ENCODE data around the gene SP5.
"Not testable (repeated sequence)": the region's sequence is repeated elsewhere in the genome, so short reads cannot be mapped to it uniquely, and the experiment has no call there.

SP5 gene

DNA sequence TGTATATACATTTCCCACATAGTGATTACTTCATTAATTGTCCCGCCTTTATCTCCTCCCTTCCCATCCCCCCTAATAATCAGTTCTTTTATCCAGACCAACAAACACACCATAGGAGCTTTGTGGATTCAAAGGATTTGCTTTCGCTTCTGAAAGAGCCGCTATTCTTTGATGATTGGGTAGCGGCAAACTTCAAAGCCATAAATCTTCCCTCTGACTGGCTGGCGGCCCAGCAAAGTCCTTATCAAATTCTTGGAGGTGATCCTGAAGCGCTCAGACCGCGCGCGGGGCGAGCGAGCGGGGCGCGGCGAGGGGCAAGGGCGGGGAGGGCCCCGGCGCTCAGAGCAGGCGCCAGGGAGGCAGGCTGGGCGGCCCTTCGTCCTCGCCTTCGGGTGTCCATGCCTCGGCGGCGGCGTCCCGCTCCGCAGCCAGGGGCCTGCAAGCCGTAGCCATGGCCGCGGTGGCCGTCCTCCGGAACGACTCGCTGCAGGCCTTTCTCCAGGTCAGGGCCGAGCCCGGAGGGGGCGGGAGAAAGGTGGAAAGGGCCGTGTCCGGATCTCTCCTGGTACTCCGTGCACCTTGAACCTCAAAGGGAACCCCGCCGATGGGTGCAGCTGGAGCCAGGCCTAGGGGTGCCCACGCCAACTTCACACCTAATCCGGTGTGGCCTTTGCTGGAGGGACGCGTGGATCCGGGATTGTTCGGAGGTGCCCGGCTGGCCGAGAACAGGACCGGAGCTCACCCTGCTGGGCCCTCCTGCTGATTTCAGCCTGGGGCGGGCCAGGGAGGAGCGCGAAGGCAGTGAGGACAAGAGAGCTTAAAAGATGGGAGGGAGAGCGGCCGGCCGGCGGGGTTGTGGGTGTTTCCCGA, at the start of gene SP5:
Gene SP5 (plus strand): TSS at position 276 of the 870 bp plus-strand sequence. CDS start 176 bp downstream, at position 452.
- peak; percentile 29 for DNase-seq

GRCh38 chr2:170665743-170666142, 49.4 kb upstream of the SP5 start:
- DNase-seq, result no peak

DNA sequence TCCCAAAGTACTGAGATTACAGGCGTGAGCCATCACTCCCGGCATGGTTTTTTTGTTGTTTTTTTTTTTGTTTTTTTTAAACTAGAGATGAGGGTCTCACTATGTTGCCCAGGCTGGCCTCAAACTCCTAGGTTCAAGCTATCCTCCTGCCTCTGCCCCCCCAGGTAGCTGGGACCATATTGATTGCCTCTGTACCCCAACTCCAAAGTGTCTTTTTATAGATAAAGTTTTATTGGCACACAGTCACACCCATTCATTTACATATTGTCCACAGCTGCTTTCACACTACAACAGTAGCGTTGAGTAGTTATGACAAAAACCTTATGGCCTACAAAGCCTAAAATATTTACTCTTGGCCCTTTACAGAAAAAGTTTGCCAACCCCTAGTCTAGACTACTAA, 45.2 kb upstream of the SP5 start:
- no peak for DNase-seq

DNA sequence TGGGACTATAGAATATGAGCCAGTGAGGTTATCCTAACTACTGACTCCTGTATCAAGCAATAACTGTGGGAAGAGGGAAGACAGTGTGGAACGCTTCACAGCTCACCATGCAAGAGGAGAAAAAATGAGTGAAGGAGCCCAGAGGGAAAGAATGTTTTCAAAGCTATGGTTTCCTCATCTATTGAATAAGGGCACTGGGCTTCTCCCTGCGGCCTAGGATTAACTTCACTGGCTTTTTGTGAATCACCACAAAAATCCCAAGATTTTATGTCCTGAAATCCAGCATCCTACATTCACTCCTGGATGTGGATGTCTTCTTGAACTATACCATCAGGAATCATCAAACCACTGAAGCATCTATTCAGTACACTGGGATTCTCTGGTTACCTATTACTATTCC, 44.5 kb upstream of the SP5 start:
- no peak for DNase-seq

GRCh38 chr2:170671079-170671478, 44.1 kb upstream of the SP5 start:
- DNase-seq, result no peak

- not testable (repeated sequence) for DNase-seq
These were observed 40.9 kb upstream of the SP5 start for GRCh38 chr2:170674282-170674681.

DNA sequence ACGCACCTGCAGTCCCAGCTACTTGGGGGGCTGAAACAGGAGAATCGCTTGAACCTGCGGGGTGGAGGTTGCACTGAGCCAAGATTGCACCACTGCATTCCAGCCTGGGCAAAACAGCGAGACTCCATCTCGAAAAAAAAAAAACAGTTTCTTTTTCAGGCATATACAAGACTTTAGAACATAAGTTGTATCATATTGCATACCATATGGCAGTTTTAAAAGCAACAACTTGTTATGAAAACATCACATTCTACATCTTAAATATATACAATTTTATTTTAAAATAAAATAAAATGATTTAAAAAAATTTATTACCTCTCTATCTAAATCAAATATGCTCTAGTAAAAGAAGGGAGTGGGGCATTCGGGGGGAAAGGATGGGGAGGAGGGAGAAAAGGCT, 39.4 kb upstream of the SP5 start:
- no peak for DNase-seq

- DNase-seq, result peak; percentile 40
These were observed 35.5 kb upstream of the SP5 start for GRCh38 chr2:170679607-170680079.

GRCh38 chr2:170680172-170680941, 34.8 kb upstream of the SP5 start:
- DNase-seq, result no peak

- no peak for DNase-seq
These were observed 33.8 kb upstream of the SP5 start for GRCh38 chr2:170681311-170681710.

DNA sequence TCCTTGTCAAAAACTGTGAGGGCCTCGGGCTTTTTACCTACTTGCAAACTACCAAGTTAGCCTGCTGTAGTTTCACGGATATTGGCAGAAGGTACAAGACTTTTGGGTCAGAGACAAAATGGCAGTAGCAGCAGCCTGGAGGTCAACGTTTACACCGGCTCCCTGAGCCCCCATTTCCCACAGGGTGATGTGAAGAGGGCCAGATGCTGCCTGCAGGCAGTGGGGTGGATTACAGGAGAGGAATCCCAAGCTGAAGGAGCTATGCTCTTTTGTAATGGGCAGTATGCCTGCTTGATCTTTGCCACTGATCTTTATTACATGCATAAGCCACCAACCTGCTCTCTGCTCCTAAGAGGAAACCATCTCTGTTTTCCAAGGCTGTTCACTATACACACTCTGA, 29.5 kb upstream of the SP5 start:
- no peak for DNase-seq

DNA sequence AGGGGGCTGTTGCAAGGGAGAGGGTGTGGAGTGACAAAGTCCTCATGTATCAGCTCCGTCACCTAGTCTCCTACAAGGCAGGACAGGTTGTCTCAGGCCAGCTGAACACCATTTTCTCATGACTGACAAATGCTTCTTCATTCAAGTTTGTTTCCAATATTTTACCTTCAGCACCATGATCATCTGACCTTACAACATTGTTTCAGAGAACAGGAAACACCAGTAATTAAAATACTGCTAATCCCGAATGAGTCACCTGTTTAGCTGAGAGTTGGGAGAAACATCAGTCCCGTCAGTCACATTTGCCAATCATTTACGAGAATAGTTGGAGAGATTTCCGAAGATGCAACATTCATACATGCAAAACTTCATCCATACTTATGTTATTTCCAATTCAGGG, 25.7 kb upstream of the SP5 start:
- DNase-seq, result no peak

GRCh38 chr2:170690640-170691039, 24.5 kb upstream of the SP5 start:
- no peak for DNase-seq

DNA sequence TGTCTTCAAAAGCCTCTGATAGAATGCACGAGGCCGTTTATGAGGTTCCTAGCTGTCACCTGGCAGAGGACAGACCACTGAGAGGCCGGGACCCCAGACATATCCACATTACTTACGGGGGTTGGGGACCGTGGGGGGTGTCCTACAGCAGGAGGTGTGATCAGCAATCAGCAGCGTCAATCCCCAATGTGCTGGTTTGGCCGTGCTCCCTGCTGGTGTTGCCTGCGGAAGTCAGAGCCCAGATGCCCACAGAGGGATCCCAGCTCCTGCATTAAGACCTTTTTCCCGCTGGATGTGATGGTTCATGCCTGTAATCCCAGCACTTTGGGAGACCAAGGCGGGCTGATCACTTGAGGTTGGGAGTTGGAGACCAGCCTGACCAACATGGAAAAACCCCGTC, 20.8 kb upstream of the SP5 start:
- no peak for DNase-seq

DNA sequence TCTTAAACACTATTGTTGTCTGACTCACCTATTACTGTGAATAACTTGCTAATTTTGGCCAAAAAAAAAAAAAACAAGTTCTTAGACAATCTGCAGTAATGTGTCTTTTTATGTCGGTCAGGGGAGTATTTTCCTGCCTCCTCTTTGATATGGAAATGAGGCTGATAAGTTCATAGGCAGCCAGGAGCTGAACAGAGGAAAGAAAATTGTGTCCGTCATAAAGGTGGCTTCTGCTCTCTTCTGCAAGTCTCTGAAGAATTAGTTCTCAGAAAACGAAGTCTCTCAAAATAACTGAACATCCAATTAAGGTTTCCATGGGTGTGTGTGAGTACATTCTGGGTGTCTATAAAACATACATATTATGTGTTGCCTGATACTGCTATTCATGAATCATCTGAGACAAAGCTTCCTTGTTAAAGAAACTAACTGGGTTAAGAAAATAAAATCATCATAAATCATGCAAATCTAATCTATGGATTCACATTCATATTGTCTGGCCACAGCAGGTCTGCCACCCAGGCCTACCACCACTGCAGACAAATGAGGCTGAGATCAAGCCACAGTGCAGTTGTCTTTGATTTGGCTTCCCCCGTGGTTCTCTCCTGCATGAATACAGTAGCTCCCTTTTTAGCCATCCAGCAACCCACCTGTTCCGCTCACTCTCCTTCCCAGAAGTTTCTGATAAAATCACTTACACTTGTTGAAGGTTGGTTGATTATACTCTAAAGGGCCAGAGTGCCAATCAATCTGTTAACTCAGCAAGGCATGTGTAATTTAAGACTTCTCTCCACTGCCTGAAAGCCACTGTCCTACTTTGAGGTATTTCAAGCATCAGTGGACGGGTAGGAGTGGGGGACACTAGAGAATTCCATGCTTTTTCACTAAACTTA, 19.4 kb upstream of the SP5 start:
- no peak for DNase-seq

DNA sequence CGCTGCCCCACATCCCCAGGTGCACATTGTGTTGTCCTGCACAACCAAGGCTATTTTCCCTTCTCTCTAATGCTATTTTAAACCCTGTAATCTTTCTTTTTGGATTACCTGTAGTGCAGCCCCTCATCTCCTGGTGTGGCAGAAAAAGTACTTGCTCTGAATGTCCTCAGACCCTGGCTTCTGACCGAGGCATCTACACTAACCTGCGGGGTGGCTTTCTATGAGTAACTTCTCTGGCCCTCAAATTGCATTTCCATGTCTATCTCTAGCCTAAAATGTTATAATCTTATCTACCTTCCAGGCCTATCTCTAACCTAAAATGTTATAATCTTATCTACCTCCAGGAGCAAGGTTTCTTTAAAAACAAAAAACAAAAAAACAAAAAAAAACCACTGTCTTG, 18.2 kb upstream of the SP5 start:
- DNase-seq, result no peak

GRCh38 chr2:170701011-170701410, 14.1 kb upstream of the SP5 start:
- DNase-seq, result no peak

GRCh38 chr2:170703776-170704476, 11.2 kb upstream of the SP5 start:
- DNase-seq, result no peak

DNA sequence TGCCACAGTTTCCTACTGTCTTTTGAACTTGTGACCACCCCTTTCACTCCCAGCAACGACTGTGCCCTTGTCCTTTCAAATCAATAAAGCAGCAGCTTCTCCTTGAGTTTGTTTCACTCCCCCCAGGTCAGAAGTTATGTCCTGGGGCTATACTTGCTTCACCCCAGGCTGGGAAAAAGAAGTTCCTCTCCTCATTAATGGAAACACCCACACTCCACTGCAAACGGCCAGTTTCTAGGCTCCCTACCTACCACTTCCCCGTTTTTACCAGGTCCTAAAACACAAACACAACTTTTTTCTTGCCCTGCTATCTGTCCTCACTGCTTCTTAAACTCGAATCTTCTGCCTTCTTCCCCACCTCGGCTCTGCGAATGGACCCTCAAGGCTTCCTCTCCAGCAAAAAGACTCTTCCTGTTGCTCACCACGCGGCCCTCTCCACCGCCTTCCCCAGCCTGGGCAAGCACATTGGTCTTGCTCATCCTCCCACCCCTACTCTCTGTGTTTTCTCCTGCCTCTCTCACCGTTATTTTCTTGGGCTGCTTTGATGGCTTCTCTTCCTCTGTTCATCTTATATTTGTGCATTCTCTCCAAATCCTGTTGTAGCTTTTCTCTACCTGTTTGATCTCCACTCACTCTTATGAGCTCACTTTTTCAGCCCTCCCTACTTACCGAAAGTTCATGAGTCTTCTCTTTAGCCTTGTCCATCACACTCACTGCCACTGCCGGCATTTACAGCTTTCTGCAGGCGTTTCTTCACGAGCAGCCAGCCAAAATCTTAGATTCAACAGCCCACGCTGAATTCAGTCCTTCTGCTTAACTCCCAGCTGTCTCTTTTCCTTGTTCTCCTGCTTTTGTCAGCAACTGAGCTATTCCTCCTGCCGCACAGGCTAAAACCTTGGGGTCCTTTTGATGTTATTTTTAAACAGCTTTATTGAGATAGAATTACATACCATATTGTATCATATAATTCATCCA, 7.0 kb upstream of the SP5 start:
- no peak for DNase-seq

- DNase-seq, result no peak
These were observed 4.5 kb upstream of the SP5 start for GRCh38 chr2:170710609-170710979.

GRCh38 chr2:170711196-170711773, 3.9 kb upstream of the SP5 start:
- DNase-seq, result no peak

Data from DMS153 (cell line).